DND-41 (cell line): Measurements from ENCODE around the gene LIMK2.

Experiments used
- ATAC-seq: fragments of 200-7000 bp; cut with Tn5 transposase; 3 replicates; pipeline ENCODE4 v1.9.1; 2021; ENCODE audit warnings: low read depth; ENCODE audit not compliant: insufficient read depth
- DNase-seq: peaks from one replicate; pipeline ENCODE4 v3.0.0-alpha.2; 2020
- H2AFZ ChIP-seq: 2 replicates; pipeline ENCODE4 v1.6.0; 2012; ENCODE audit warnings: low read depth, low read length
- H3K27ac ChIP-seq: 2 replicates; pipeline ENCODE4 v1.5.1; 2012; ENCODE audit warnings: low read length, inconsistent platforms
- H3K27me3 ChIP-seq: fragments of 200-600 bp; sonication (generic); 2 replicates; pipeline ENCODE4 v1.6.0; 2012; ENCODE audit warnings: low read length, mild to moderate bottlenecking, inconsistent platforms; ENCODE audit not compliant: insufficient read depth, poor library complexity
- H3K36me3 ChIP-seq: 2 replicates; pipeline ENCODE4 v1.5.1; 2012; ENCODE audit warnings: low read length, inconsistent platforms; ENCODE audit not compliant: insufficient read depth
- H3K4me1 ChIP-seq: 2 replicates; pipeline ENCODE4 v1.5.1; 2012; ENCODE audit warnings: mild to moderate bottlenecking, low read length; ENCODE audit not compliant: insufficient read depth
- H3K4me2 ChIP-seq: 2 replicates; pipeline ENCODE4 v1.6.0; 2012; ENCODE audit warnings: mild to moderate bottlenecking, moderate library complexity, low read length, inconsistent platforms; ENCODE audit not compliant: insufficient read depth
- H3K4me3 ChIP-seq, 2 experiments: fragments of 200-600 bp in 1 of 2; shearing (Covaris generic) in 1 of 2; 2 replicates each; pipeline ENCODE4 v1.5.1; 2012 to 2016; ENCODE audit warnings: inconsistent platforms in 2 of 2, low read length in 2 of 2, mild to moderate bottlenecking in 2 of 2, low read depth in 1 of 2, moderate library complexity in 1 of 2
- H3K79me2 ChIP-seq: 2 replicates; pipeline ENCODE4 v1.6.0; 2012; ENCODE audit warnings: low read length, inconsistent platforms; ENCODE audit not compliant: insufficient read depth
- H3K9ac ChIP-seq: 2 replicates; pipeline ENCODE4 v1.6.0; 2012; ENCODE audit warnings: low read depth, mild to moderate bottlenecking, inconsistent platforms, low read length, moderate library complexity
- H3K9me3 ChIP-seq: 2 replicates; pipeline ENCODE4 v1.5.1; 2012; ENCODE audit warnings: low read length, moderate library complexity, mild to moderate bottlenecking, inconsistent platforms; ENCODE audit not compliant: insufficient read depth, severe bottlenecking
- H4K20me1 ChIP-seq: 2 replicates; pipeline ENCODE4 v1.6.0; 2012; ENCODE audit warnings: low read length; ENCODE audit not compliant: insufficient read depth
- CTCF ChIP-seq: IDR thresholded peaks from 2 replicates; pipeline ENCODE4 v1.5.1; 2012; ENCODE audit warnings: borderline replicate concordance, low read length, moderate library complexity, mild to moderate bottlenecking; ENCODE audit not compliant: poor library complexity, severe bottlenecking; ENCODE audit errors: extremely low read depth
- EZH2 ChIP-seq: IDR thresholded peaks from 3 replicates; pipeline ENCODE4 v1.6.1; 2012; ENCODE audit warnings: borderline replicate concordance, low read depth, mild to moderate bottlenecking, moderate library complexity, low read length, inconsistent platforms; ENCODE audit not compliant: severe bottlenecking

Gene LIMK2

GRCh38 chr22:31253949-31254348, 41.9 kb downstream of the LIMK2 start:
- TF ChIP-seq EZH2 = no peak
- no peak for TF ChIP-seq CTCF
- H3K4me1 ChIP-seq = peaks cover 2% of the 10 kb centered on the region
- no peaks in the 10 kb centered on the region for H3K9me3 ChIP-seq
- H3K27me3 ChIP-seq = no peaks in the 10 kb centered on the region
- ATAC-seq (no peak), DNase-seq (no peak)
- no peak overlapping the region for H3K4me3 ChIP-seq
- H2AFZ ChIP-seq = no peak overlapping the region
- H3K36me3 ChIP-seq = peaks cover 13% of the 10 kb centered on the region
- no peak overlapping the region for H3K4me2 ChIP-seq
- H3K79me2 ChIP-seq = no peaks in the 10 kb centered on the region
- peaks cover 4% of the 10 kb centered on the region; the same call in 1 of the 2 replicates for H4K20me1 ChIP-seq
- H3K9ac ChIP-seq = no peak overlapping the region
- no peak overlapping the region for H3K27ac ChIP-seq

- Histone ChIP-seq H3K4me1 (no peaks in the 10 kb centered on the region), H4K20me1 (no peaks in the 10 kb centered on the region), H3K9ac (no peak overlapping the region), H3K27ac (no peak overlapping the region), H3K4me2 (no peak overlapping the region), H3K4me3 (no peak overlapping the region), H3K9me3 (no peaks in the 10 kb centered on the region), H3K27me3 (no peaks in the 10 kb centered on the region), H2AFZ (no peak overlapping the region), H3K36me3 (peaks cover 54% of the 10 kb centered on the region), H3K79me2 (no peaks in the 10 kb centered on the region)
- DNase-seq (no peak), ATAC-seq (no peak)
- no peak for TF ChIP-seq EZH2
- TF ChIP-seq CTCF = no peak
These were observed 47.8 kb downstream of the LIMK2 start for GRCh38 chr22:31259798-31260473.

GRCh38 chr22:31260474-31260856, 48.4 kb downstream of the LIMK2 start:
- Histone ChIP-seq H3K4me3 (no peak overlapping the region), H3K4me2 (no peak overlapping the region), H3K79me2 (no peaks in the 10 kb centered on the region), H2AFZ (no peak overlapping the region), H3K36me3 (peaks cover 54% of the 10 kb centered on the region), H3K9me3 (no peaks in the 10 kb centered on the region), H4K20me1 (no peaks in the 10 kb centered on the region), H3K27me3 (no peaks in the 10 kb centered on the region), H3K9ac (no peak overlapping the region), H3K27ac (no peak overlapping the region), H3K4me1 (no peaks in the 10 kb centered on the region)
- ATAC-seq = no peak
- no peak for DNase-seq
- no peak for TF ChIP-seq CTCF
- TF ChIP-seq EZH2 = no peak
